Stimulated activated CD4-positive, alpha-beta T cell treated with anti-CD3 and anti-CD28 coated beads, Interleukin-4, amount 100 ng/mL, for 24 hours (primary cell): ENCODE results near the gene SEMA6A.

Experiments
- DNase-seq: peaks from one replicate; pipeline ENCODE4 v3.0.0-alpha.2; 2020

SEMA6A gene

DNA sequence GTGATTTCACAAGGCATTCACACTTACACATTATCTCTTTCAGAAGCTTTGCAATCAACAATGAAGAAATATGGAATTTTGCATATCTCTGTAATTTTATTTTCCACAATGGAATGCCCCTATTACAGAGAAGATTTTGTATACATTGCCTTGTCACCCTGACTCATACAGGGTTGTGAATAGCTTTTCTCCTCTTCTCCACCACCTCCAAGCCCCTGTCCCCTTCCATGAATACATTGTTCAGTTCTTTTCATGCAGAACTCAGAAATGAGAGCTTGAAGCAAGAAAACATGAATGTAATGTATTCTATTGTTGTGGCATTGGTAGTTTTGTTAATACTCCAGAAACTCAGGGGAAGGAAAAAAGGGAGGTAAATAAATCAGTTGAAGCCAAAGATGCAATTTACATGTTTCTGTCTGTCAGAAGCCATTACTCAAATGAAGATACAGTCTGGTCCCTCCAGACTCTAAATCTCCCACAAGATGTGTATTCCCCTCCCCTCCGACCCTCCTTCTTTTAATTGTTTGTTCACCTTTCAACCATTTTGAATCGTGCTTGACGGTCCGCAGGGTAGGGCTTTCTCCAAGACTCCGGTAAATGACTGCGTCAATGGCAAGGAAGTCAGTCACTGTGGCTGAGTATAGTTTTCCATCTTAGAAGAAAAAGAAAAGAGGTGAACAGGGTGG is 86.1 kb downstream of the SEMA6A start:
- DNase-seq: no peak

DNA sequence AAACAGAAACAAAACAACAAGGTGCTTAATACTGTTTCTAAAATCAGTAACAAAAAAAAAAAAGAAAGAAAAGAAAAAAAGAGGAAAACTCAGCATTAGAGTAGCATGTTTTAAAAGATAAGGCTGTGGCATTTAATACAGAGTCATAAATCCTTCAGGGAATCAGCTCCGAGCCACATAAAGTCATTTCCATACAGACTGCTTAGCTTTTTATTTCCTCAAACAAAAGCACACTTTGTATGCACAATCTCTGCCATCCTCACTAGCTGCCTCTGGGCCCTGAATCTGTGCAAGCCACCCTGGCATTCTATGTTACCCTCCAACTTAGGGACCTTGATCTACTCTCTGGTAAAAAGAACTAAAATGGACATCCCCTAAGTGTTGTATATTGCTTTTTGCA is 87.6 kb downstream of the SEMA6A start:
- no peak for DNase-seq

DNA sequence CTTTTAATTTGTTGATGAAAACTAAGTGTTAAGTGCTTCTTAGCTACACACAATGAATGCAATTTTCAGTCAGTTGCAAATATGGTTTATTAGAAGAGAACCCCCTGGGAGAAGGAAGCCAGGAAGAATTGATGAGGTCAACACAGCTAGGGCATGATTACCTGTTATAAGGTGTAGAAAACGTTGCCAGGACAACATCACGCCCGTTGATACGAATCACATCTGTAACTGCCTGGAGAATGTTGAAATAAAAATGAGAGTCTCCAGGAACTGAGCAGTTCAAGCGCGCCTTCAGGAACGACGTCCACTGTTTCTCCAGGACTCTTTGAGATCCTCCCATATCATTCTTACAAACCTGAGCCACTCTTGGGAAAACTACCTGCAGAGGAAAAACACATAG is 88.0 kb downstream of the SEMA6A start:
- DNase-seq: no peak

DNA sequence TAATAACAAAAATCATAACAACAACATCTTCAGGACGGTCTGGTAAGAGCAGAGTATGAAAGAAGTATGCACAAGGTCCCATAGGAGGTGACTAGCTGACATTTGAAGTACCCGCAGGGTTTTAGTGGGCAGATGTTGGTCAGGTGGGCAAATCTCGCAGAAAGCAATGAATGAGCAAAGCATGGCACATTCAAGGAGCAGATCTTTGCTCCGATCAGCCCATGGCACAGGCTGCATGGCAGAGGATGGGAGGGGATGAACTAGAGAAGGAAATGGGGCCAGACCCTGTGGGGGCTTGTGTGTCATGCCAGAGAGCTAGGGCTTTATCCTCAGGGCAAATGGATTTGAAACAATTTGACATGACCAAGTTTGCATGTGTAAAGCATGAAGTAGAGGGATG is 90.0 kb downstream of the SEMA6A start:
- no peak for DNase-seq

DNA sequence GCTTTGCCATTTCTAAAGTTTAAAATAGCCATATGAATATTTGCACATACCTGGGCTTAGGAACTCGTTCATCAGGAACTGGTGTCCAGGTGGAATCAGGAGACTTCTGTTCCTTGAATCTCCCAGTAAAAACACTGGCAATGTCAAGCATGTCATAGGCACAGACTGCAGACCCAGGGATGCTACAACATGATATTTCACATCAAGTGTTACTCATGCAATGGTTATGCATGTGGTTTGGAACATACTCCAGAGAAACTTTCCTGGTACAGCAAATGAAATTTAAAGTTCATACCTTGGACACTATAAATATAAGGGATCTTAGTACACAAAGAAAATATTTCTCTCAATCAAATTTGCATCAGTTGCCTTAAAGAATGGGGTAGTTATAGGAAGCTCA is 92.2 kb downstream of the SEMA6A start:
- DNase-seq: no peak

- DNase-seq: no peak
These were observed 93.6 kb downstream of the SEMA6A start for GRCh38 chr5:116480894-116481510.

DNA sequence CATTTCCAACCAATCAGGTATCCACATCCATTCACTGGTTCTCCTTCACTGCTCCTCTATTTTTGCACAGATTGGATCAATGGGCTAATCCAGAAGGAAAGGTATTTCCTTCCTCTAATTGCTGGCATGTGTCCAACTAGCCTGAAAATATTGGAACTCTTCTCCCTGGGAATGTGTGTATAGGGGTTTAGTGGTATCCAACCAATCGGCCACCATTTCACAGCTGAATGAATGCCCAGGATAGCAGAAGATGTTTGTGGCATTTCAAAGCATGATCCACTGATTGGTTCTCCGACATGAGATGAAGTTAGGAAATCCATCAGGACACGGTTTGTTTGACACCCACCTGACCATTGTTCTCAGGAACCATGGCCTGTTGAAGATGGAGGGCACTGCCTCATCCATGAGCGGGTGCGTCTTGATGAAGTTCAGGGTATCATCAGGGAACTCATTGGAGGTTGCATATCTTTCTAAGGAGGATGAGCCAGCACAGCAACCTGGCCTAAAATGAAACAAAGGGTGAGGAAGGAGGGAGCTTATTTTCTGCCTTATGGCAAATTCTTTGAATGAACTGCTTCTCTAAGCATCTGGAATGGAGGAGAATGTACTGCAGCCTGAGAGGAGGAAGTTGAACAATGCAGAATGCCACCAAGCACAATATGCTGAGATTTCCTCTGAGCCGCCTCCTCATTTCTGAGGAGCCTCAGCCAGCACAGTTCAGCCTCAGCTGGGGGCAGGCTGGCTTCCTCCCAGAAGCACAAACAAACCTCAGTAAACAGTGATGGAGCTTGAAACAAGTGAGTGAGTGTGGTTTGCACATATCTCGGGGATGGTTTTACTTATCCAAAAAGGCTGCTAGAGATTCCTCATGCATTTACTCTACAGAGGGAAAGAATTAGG is 94.6 kb downstream of the SEMA6A start:
- DNase-seq: no peak

DNA sequence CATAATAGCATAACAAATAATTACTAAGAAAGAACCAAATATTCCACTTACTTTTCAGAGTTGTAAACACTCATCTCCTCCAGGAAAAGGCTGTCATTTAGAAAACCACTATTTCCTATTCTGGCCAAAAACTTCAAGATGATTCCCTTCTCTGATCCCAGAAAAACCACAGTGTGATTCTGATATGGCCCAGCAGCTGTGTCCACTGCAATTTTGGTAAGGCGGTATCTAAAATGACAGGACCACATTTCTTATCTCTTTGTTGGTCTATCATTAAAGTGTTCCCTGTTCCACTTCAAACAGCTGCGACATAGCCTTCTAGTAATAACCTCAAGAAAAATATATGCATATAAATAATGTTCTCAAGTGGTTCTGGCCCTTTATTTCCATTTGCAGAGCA is 96.1 kb downstream of the SEMA6A start:
- DNase-seq: no peak

DNA sequence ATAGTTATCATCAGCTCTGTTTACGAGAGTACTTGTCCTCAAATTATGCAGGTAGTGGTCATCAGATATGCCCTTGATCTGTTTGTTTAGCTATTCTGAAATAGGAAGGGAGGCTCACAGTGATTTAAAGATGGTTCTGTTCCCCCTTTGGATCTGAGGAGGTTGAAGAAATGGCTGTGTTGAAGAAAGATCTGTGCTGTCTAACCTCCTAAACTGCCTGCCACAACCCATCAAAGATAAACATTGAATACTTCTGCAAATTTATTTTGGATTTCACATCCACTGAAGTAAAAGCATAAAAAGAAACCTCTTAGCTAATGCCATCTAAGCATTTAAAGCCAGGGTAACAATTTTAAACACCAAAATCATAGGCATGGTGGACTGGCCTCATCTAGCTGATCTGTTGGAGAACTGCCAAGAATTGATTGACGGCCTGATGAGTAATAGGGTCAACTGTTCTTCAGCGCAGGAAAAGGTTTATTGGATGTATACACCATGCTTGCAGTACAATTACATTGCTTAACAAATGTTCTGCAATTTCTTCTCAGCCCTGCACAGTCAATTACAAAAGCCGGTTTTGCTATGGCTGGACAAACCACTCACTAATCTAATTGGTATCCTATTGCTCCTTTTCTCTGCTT is 97.6 kb downstream of the SEMA6A start:
- DNase-seq: no peak

DNA sequence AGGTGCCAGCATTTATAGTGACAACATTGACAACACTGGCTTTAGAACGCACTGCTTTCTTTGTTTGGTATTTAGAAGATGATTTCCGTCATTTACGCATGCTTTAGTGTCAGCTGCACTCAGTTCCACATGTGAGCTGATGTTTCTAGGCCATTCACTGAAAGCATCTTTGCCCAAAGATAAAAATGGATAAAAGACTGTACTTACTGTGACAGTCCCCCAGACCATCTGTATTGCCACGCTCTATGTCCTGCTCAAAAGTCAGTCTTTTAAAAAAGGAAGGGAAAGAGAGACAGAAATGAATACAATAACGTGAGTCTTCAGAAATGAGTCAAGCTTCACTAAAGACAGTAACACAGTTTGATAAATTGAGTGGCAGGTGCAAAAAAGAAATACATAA is 99.3 kb downstream of the SEMA6A start:
- DNase-seq: no peak

DNA sequence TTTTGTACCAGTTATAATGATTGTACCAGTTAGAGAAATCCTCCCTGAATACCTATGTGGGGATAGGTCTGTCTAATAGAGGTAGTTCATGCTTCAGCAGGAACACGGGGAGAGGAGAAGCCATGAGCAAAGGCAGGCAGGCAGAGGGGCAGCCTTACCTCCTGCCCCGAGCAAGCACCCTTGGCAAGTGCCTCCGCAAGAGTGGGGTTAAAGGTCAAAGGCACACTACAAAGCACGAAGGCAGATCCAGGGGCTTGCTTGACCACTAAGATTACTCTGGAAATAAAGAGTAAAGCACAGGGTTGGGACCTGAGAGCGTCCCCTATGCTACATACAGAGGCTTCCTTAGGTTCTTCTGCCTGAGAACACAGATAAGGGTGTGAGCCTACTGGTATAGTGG is 100.9 kb downstream of the SEMA6A start:
- no peak for DNase-seq

GRCh38 chr5:116472274-116472673 is 102.3 kb downstream of the SEMA6A start:
- DNase-seq: no peak

DNA sequence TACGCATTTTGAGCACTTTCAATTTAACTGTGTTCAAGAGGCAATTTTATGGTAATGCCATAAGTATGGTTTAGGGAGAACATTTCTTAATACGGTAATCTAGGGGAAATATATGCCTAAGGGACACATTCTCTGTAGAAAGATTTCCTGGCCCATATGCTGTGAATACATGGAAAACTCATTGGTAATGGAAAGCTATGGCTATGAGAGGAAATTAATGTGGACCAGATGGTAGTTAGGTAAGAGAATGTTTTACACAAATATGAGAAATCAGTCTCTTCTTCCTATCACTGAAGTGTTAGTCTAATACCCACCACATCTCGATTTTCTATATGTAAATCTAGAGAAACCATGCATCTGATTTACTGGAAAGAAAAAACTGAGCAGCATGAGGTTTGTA is 105.0 kb downstream of the SEMA6A start:
- DNase-seq: no peak

DNA sequence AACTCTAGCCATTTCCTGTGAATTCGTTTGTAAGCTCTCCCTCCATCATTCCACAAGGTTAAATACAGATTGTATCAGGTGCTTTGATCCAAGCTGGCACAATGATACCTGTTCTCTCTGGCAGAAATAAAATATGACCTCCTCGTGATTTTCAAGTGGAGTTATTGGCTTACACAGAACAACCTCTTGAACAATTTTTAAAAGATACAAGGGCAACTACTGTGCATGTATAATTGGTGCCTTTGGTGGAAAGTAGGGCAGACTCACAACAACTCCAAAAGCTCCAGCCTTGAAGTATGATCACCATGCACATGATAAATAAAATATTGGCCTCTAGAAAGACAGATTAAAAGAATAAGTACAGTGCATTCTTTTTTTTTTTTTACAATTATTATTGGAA is 106.0 kb downstream of the SEMA6A start:
- DNase-seq: no peak

GRCh38 chr5:116467465-116467843 is 107.2 kb downstream of the SEMA6A start:
- DNase-seq: no peak

- no peak for DNase-seq
These were observed 107.7 kb downstream of the SEMA6A start for GRCh38 chr5:116466727-116467464.

DNA sequence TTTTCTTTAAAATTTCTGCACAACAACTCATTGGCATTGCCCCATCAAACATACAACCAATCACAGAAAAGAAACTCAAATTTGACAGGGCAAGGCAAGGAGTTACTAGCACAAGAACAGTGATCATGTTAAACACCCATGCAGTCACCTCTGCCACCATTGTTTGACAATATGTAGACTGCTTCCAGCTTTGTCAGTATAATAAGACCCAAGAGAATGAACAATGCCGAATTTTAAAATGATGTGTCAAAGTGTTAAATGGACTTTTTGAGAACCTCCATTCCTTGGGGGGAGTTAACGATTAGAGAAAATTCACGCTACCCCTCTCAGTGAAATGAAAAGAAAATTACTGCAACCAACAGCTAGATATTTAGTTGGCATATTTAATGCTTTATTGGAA is 109.2 kb downstream of the SEMA6A start:
- no peak for DNase-seq

- no peak for DNase-seq
These were observed 110.4 kb downstream of the SEMA6A start for GRCh38 chr5:116464144-116464708.

- no peak for DNase-seq
These were observed 112.1 kb downstream of the SEMA6A start for GRCh38 chr5:116462500-116462899.

- no peak for DNase-seq
These were observed 115.3 kb downstream of the SEMA6A start for GRCh38 chr5:116459301-116459700.

GRCh38 chr5:116457062-116457461 is 117.6 kb downstream of the SEMA6A start:
- DNase-seq: no peak

DNA sequence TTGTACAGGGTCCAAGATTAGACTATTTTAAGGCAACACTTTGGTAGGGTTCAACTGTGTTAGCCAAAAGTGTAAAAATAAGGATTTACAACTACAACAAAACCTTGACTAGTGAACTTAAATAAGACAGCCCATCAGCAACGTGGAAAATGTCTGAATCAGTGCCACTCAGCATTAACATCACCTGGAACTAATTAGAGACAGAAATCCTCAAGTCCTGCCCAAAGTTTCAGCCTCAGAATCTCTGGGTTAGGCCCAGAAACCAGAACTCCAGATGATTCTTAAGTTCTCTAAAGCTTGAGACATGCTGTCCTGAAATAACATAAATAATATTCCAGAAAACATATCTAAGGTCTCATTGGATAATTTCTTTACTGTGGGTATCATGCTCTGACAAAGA is 118.6 kb downstream of the SEMA6A start:
- no peak for DNase-seq
